Central memory CD8-positive, alpha-beta T cell (primary cell): ENCODE data around the gene HYAL3.

Source experiments
- ATAC-seq: fragments of 150-1000 bp; cut with Tn5 transposase; replicated peaks from 2 replicates; pipeline ENCODE4 v1.10.0; 2022; ENCODE audit warnings: mild to moderate bottlenecking, moderate FRiP score, moderate number of reproducible peaks; ENCODE audit not compliant: poor library complexity, severe bottlenecking; ENCODE audit errors: extremely low read depth
- DNase-seq, 2 donors: peaks; one replicate each; pipeline ENCODE4 v3.0.0; 2021; ENCODE audit warnings: low spot score in 2 of 2
- H3K27ac Mint-ChIP-seq: one replicate; pipeline ENCODE4 v1.8.0; 2022; ENCODE audit warnings: low read depth, mild to moderate bottlenecking, moderate library complexity, mixed read lengths
- H3K27me3 Mint-ChIP-seq: one replicate; pipeline ENCODE4 v1.8.0; 2022; ENCODE audit warnings: mixed read lengths
- H3K36me3 Mint-ChIP-seq: one replicate; pipeline ENCODE4 v1.8.0; 2022; ENCODE audit warnings: mild to moderate bottlenecking, moderate library complexity, mixed read lengths; ENCODE audit not compliant: insufficient read depth
- H3K4me1 Mint-ChIP-seq: one replicate; pipeline ENCODE4 v1.8.0; 2022; ENCODE audit warnings: mixed read lengths
- H3K4me3 Mint-ChIP-seq: one replicate; pipeline ENCODE4 v1.8.0; 2022; ENCODE audit warnings: mild to moderate bottlenecking, moderate library complexity, mixed read lengths
- H3K9me3 Mint-ChIP-seq: one replicate; pipeline ENCODE4 v1.8.0; 2022; ENCODE audit warnings: mixed read lengths

HYAL3 gene

GRCh38 chr3:50297896-50298725 lies 1.1 kb downstream of the HYAL3 start:
- ATAC-seq (no peak), DNase-seq (no peak)
- Mint-ChIP-seq H3K27ac (peak overlapping the region; percentile 96), H3K9me3 (no peaks in the 10 kb centered on the region), H3K4me3 (peak overlapping the region; percentile 92), H3K4me1 (peaks cover 28% of the 10 kb centered on the region), H3K27me3 (no peaks in the 10 kb centered on the region), H3K36me3 (peaks cover 2% of the 10 kb centered on the region)

- Mint-ChIP-seq H3K4me1 (peaks cover 31% of the 10 kb centered on the region), H3K27ac (no peak overlapping the region), H3K27me3 (no peaks in the 10 kb centered on the region), H3K4me3 (no peak overlapping the region), H3K36me3 (peaks cover 5% of the 10 kb centered on the region), H3K9me3 (no peaks in the 10 kb centered on the region)
- ATAC-seq (no peak), DNase-seq (no peak)
Measured at GRCh38 chr3:50297384-50297775, 1.8 kb downstream of the HYAL3 start.

GRCh38 chr3:50296721-50297383 lies 2.4 kb downstream of the HYAL3 start:
- Mint-ChIP-seq H3K4me1 (peaks cover 33% of the 10 kb centered on the region), H3K27me3 (no peaks in the 10 kb centered on the region)
- ATAC-seq = no peak

GRCh38 chr3:50295553-50296431 lies 3.4 kb downstream of the HYAL3 start:
- Mint-ChIP-seq H3K27ac (no peak overlapping the region), H3K9me3 (no peaks in the 10 kb centered on the region), H3K4me1 (peaks cover 40% of the 10 kb centered on the region), H3K4me3 (no peak overlapping the region), H3K36me3 (peaks cover 6% of the 10 kb centered on the region), H3K27me3 (no peaks in the 10 kb centered on the region)
- DNase-seq = no peak
- no peak for ATAC-seq

More at GRCh38 chr3:50296721-50297383, 2.4 kb downstream of the HYAL3 start:
- Mint-ChIP-seq H3K4me3 (no peak overlapping the region), H3K9me3 (no peaks in the 10 kb centered on the region), H3K27ac (no peak overlapping the region), H3K36me3 (peaks cover 6% of the 10 kb centered on the region)
- no peak for DNase-seq

GRCh38 chr3:50294492-50295403 lies 4.5 kb downstream of the HYAL3 start:
- no peak overlapping the region for H3K27ac Mint-ChIP-seq
- no peaks in the 10 kb centered on the region for H3K27me3 Mint-ChIP-seq
- ATAC-seq (no peak), DNase-seq (no peak)
- H3K36me3 Mint-ChIP-seq = peaks cover 6% of the 10 kb centered on the region
- H3K4me3 Mint-ChIP-seq = no peak overlapping the region
- peaks cover 32% of the 10 kb centered on the region for H3K4me1 Mint-ChIP-seq
- H3K9me3 Mint-ChIP-seq = no peaks in the 10 kb centered on the region

GRCh38 chr3:50294089-50294488 lies 5.1 kb downstream of the HYAL3 start:
- no peaks in the 10 kb centered on the region for H3K9me3 Mint-ChIP-seq

GRCh38 chr3:50293079-50293801 lies 6.0 kb downstream of the HYAL3 start:
- Mint-ChIP-seq H3K27me3 (no peaks in the 10 kb centered on the region), H3K4me1 (peaks cover 21% of the 10 kb centered on the region), H3K27ac (peak overlapping the region; percentile 95), H3K36me3 (peaks cover 5% of the 10 kb centered on the region), H3K4me3 (peak overlapping the region; percentile 86), H3K9me3 (no peaks in the 10 kb centered on the region)
- DNase-seq = no peak
- no peak for ATAC-seq

More at GRCh38 chr3:50294089-50294488, 5.1 kb downstream of the HYAL3 start:
- DNase-seq (no peak), ATAC-seq (no peak)
- Mint-ChIP-seq H3K36me3 (peaks cover 4% of the 10 kb centered on the region), H3K27ac (no peak overlapping the region), H3K4me1 (peaks cover 27% of the 10 kb centered on the region), H3K4me3 (no peak overlapping the region), H3K27me3 (no peaks in the 10 kb centered on the region)

- Mint-ChIP-seq H3K4me1 (peaks cover 18% of the 10 kb centered on the region), H3K27ac (peak within 1 kb of the TSS; percentile 95), H3K27me3 (no peaks in the 10 kb centered on the region), H3K9me3 (no peaks in the 10 kb centered on the region), H3K4me3 (peak within 1 kb of the TSS; percentile 86), H3K36me3 (peaks cover 8% of the 10 kb centered on the region)
- ATAC-seq (peak; percentile 100), DNase-seq (peak; percentile 84 to 93)
Measured at GRCh38 chr3:50292159-50293078, 6.8 kb downstream of the HYAL3 start, which contains the start of gene IFRD2. TSS of gene IFRD2 (minus strand) at chr3:50292429. CDS start at chr3:50292274, 155 bp downstream.

- no peak for ATAC-seq
Measured at GRCh38 chr3:50290161-50290641, 9.0 kb downstream of the HYAL3 start.

GRCh38 chr3:50289130-50289529 lies 10.1 kb downstream of the HYAL3 start:
- Mint-ChIP-seq H3K9me3 (no peaks in the 10 kb centered on the region), H3K36me3 (peaks cover 13% of the 10 kb centered on the region), H3K27me3 (no peaks in the 10 kb centered on the region), H3K4me3 (peak overlapping the region; percentile 2), H3K4me1 (peaks cover 18% of the 10 kb centered on the region), H3K27ac (no peak overlapping the region)
- ATAC-seq (no peak), DNase-seq (no peak)

More at GRCh38 chr3:50290161-50290641, 9.0 kb downstream of the HYAL3 start:
- DNase-seq = no peak
- Mint-ChIP-seq H3K4me3 (no peak overlapping the region), H3K36me3 (peaks cover 13% of the 10 kb centered on the region), H3K27ac (no peak overlapping the region), H3K27me3 (no peaks in the 10 kb centered on the region), H3K9me3 (no peaks in the 10 kb centered on the region), H3K4me1 (peaks cover 18% of the 10 kb centered on the region)
